Activated CD8-positive, alpha-beta memory T cell treated with anti-CD3 and anti-CD28 coated beads for 48 hours (primary cell): ENCODE data around the gene CCL1.
A peak's percentile ranks its signal among the peaks of the same experiment; 100 is the strongest.

Experiments
- DNase-seq, 3 experiments: peaks; one replicate each; pipeline ENCODE4 v3.0.0-alpha.2; 2020; ENCODE audit warnings: low read depth in 2 of 3, low spot score in 2 of 3

Gene CCL1

DNA sequence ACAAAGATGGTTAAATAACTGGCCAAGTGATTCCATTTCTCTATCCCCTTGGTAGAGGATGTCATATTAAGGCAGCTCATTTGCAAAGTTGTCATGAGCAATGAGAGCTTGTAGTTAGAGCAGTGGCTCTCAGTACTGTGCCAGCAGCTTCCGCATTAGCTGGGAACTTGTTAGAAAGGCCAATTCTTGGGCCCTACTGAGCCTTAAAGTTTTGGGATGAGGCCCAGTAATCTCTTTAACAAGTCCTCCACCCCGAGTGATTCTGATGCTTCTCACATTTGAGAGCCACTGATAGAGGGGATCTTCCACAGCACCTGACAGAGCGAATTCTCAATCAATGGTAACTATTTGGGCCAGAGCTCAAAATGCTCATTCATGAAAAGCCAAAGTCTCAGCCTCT, 20.2 kb upstream of the CCL1 start:
- no peak for DNase-seq

DNA sequence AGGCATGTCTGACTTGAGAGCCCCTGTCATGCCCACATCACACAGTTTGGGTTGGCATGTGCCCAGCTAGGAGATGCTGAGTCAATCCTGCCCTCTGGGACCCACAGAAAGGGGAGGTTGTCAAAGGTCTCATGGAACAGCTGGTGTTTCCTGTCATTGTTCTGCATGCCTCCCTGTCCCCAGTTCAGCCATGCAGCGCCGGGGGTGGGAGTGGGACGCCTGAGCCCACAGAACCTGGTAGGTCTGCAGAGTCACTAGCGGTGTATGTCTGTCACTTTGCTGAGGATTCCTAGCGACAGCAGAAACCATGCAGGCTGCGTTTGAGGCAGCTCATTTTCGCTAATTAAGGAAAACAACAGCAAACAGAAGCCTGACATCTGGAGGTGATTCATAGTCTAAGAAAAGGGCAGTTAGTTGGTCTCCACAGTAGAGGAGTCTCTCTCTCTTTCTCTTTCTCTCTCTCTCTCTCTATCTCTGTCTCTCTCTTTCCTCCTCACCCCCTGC, 19.6 kb upstream of the CCL1 start:
- peak in 2 of 3 experiments; percentile 22 to 29 for DNase-seq

DNA sequence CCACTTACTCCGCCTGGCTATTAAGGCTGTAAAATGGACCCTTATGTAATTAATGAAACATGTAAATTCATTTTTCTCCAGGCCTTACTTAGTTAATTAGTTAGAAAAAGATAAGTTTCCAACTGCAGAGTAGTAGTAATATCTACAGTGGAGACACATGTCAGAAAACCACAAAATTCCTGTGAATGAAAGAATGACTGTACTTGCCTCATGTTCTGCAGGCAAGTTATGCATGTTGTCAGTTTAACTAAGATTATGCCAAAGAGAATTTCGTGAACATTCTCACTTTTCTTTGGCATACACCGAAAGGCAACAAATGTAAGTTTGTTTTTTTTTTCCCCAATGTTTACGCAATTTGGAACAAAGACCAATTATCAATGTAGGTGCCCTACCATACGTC, 16.8 kb upstream of the CCL1 start:
- no peak for DNase-seq

DNA sequence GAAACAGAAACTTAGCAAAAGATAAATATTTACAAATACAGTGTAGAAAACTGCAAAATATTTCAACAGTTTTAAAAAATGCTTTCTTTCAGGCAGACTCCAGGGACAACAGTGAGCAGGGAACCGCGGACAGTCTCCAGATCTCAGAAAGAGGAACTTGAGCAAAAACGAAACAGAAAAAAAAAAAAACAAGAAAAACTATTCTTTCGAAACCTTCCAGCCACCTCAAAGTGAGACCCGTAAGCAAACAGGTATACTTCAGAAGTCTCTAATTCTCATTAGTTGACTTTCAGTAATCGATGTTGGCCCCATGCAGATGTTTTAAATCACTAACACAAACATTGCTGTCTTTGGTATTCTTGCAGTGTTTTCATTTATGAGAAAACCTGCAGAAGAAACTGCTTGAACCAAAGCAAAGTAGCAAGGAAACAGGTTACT, 15.7 kb upstream of the CCL1 start:
- DNase-seq, result no peak

DNA sequence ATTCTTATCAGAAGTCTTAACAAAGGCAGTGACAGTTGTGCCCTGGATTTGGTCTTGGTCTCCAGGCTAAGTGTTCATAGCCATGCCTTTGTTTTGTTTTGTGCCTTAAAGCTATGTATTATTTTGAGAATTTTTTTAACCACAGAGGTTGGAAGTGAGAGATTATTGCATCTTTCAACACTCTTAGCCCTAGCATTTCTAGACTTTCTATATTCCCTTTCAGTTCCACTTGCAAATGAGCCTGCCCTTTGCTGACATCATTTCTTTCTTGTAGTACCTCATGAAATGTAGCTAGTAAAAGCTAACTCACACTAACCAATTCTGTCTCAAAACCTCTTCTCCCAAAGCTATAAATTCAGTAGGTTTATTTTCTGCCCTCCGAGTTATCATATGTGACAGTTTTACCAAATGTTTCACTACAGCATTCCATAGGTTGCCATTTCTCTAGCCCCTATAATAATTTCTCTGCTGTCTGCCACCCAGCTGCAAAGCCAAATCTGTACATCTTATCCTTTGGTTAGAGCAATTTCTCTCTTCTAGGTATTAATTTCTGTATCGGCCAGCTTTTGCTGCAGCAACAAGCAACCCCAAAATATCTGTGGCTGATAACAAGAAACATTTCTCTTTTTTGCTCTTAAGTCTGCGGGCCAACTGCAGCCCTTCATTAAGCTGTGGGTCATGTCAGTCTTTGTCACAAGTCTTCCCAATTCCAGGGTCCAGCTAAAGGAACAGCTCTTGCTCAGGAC, 14.2 kb upstream of the CCL1 start:
- no peak for DNase-seq

DNA sequence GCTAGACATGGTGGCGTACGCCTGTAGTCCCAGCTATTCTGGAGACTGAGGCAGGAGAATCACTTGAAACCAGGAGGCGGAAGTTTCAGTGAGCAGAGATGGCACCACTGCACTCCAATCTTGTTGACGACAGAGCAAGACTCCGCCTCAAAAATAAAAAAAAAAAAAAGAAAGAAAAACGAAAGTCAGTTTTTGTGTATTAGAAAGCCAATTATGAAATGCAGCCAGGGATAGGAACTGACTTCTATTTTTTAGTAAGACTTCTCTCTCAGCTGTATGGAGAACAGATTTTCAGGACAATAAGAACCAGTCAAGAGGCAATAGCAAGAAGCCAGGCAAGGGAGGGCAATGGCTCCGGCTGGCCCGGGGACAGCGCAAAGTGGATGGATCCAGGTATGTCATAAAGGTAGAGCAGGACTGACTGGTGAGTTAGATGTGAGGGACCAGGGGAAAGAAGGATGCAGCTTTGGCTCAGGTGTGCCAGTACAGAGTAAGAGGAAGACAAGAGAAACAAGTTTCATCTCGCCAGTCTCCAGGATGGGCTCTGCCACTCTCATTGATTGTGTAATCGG, 12.5 kb upstream of the CCL1 start:
- no peak for DNase-seq

DNA sequence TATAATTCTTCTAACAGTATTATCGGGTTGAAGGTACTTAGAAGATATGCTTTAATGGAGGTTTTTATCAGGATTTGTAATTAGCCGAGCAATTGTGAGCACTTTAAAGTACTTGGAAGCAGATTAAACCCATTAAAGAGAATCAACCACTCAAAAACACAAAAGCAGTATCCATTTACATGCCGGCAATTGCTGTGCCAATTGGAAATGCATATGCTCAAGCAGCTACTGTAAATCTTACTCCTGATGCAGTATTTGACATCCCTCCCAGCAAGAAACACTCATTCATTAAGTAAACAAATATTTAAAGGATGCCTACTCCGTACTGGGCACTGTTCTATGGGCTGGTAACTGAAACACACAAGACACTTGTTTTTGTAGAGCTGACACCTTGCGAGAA, 11.4 kb upstream of the CCL1 start:
- DNase-seq, result no peak

DNA sequence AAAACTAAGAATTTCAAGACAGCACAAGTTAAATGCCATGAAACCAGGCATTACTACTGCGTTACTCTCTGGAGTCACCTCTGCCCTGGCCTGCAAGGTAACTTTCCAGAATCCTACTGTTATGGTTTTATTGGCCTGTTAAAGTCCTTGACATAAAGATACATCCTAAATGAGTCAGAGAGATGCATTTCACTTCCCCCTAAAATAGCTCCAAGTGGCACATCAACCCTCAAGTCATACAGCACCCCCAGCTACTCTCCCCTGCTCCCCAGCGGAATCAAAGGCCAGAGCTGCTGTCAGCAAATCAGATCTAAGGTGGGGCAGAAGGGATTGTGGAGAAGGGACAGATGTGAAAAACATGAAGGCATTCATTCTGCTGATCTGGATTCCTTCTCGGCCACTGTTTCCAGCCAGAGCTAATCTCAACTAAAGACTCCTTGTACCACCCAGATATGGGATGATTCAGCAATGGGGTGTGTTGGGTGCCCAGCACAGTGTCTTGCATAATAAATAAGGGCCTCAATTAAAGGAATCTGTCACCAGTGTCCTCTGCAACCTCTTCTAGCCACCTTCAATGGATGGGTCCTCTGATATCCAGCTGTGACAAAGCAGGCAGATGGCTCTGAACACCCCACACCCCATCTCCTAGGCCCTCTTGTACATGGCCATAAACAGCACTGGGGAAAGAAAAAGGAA, 8.5 kb upstream of the CCL1 start:
- no peak for DNase-seq

DNA sequence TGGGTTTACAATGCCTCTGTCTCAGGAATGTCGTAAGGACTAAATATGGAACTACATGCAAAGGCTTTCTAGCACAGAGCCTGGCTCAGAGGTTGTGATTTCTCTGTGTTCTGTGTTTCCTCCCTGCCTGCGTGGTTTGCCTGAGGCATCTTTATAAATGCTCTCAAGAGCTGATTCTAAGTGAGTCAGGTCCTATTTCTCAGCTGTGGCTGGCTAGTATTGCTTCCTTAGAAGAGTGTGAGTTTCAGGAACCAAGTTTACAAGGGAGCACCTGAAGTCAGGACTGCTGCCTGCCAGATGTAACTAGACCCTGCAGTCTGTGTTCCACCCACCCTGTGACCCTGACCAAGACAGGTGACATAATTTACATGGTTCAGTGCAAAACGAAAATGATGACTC, 8.0 kb upstream of the CCL1 start:
- no peak for DNase-seq

DNA sequence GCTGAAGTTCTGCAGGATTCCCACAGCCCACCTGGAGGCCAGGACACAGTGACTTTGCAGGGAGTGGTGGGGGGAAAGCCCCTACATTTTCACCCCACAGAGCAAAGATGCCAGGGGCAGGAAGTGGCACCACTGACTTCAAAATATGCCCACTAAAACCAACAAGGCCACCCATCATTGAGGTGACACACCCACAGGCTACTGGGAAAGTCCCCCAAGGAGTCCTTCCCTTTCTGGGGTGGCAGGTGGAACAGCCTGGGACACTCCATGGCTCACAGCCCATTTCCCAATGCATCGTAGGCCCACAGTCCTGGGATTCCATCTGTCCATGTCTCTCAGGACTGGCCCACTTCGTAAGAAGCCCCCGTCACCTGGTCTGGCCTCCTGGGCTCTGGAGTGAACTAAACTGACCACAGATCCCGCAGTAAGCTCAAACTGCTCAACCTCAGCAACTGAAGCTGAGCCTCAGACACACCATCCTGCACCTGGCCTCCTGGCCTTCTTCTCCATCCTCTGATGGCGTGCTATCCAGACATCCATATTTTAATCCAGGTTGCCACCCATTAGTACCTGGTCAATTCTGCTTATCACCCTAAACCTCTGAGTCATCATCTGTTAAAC, 7.5 kb upstream of the CCL1 start:
- DNase-seq, result no peak

DNA sequence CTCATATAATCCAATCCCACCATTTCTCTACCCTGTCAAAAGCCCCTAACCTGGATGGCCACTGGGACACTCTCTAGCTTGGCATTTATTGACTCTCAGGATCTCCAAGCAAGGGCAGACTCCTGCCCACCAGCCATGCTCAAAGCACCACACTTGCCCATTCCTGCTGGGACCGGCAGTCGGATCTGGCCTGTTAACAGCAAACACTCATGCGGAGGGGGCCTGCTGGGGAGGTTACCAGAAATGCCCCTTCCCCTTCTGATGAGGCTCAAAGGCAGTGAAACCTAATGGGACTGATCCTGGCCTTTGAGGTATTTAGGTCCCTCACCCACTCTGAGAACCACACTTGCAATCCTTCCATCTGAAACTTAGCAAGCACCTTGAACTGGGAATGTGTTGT, 6.5 kb upstream of the CCL1 start:
- no peak for DNase-seq

DNA sequence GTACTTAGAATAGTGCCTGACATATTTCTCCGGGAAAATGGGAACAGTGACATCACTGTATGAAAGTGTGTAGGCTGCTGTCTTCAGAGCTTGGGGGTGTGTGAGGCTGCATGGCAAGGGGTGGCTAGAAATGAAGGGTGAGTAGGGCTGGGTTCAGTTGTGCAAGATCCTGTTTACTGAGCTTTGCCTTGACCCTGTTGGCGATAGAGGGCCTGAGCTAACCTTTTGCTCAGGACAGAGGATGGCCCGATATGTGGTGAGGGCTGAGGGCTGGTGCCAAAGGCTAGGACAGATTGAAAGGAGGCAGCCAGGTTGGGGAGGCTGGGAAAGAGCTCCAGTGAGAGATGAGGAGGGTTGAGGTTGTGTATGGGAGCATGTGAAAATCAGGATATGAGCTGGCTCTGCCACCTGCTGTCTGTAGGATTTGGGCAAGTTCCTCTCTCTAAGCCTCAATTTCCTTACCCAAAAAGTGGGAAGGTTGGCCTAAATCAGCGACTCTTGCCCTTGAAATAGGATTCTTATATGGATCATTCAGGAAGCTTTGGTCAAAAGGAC, 6.0 kb upstream of the CCL1 start:
- DNase-seq, result no peak

DNA sequence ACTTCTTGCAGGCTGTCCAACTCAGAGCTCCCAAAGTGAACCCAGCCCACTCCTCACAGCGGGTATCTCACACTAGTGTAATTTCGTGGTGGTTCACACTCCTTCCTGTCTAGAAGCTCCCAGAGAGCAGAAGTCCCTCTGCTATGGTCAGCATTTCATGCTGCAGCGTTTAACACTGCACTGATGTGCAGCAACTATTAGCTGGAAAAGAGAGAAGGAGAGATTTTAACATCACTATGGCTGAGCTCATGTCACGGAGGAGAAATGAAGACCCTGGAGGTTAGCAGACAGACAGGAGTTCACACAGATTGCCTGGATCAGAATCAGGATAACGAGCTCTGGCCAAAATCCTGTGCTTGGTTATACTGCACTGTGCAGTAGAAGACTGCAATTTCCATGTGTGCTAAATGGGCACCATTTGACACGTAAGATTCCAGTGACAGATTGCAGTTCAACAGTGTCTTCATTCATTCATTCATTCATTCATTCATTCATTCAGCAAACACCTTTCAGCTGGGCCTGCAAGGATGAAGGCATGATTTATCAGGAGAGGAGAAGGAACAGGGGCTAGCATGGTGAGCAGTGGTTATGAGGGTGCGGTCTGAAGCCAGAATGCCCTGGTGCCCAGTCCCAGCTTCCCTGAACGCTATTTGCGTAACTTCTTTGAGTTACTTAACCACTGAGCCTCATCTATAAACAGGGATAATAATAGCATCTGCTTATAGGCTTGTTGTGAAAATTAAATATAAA, 5.3 kb upstream of the CCL1 start:
- no peak for DNase-seq

DNA sequence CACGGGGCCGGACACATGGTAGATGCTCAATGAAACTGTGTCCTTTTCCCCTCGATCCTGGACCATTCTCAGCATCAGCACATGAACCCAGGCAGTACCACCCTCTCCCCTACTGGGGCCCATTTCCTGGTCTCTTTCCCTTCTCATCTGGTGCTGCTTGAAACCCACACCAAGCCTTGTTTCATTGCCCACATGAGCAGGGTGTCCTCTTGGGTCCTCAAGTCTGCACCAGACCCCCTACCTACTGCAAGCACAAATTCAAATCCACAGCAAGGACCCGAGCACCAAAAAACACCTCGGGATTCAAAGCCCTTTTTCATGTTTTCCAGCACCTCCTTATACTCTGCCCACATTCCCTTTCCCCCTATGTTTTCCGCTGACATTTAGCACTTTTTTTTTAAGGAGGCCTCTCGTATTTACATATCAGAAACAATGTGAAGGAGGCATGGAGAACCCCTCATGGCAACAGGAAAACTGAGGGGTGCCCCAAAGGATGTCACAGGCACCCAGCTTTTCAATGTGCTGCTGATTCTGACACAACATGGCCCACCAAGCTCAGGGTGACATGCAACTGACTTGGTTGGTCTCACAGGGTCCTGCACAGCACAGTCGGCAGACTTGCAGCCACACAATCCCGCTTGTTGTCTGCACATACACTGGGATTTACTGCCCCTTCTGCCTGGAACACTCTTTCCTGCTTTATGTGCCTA, 4.6 kb upstream of the CCL1 start:
- no peak for DNase-seq

DNA sequence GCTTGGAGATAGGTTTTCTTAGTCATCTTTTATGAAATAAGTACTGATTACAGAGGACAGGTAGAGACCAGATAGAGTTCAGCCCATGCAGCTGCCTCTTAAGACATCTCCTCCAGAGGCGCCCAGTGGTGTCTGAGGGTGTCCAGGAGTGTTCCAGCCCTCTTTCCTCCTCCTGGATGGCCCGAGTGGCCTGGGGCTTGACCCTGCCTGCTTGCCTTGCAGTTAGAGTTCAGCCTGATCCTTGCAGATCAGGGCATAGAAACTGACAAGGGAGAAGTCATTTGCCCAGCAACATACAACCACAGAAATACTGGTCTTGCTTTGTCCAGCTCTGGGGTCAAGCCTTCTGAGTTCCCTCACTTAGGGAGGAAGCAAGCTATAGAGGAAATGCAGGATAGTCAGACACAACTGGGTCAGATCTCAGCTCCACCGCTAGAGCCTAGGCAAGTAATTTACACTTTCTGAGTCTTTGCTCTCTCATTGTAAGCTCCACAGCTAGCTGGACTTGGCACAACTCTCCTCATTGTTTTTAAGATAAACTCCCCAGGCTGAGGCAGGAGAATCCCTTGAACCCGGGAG, 3.6 kb upstream of the CCL1 start:
- DNase-seq, result no peak

DNA sequence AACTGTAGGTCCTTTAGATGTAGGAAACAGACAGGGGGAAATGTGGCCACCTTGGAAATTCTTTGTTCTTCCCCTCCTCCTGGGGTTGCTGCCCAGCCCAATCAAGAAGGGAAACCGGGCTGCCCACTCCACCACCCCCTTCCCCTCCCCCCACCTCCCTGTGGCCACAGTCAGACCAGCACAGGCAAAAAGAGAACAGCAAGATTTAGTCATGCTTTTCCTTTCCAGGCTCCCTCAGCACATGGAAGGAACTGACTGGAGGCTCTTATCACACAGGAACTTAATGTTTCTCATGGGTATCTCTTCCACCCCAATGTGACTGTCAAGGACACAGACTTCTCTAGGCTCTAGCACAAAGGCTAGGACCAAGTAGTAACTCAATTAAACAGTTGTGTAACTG, 3.0 kb upstream of the CCL1 start:
- DNase-seq, result no peak

DNA sequence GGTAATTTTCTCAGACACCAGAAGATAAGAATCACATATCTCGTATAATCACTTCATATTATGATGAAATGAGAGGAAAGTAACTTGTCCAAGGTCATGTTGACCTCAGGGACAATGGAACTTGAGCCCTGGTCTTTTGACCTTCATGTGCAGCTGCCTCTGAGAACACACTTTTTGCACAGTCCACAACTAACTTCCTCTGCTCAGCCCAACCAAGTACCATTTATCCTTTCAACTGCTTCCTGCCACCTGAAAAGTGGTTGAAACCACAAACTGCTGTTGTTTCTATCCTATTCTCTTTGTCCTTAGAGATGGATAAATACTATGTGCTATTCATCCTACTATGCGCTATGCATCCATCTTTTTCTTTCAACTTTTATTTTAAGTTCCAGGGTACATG, 2.3 kb upstream of the CCL1 start:
- no peak for DNase-seq

DNA sequence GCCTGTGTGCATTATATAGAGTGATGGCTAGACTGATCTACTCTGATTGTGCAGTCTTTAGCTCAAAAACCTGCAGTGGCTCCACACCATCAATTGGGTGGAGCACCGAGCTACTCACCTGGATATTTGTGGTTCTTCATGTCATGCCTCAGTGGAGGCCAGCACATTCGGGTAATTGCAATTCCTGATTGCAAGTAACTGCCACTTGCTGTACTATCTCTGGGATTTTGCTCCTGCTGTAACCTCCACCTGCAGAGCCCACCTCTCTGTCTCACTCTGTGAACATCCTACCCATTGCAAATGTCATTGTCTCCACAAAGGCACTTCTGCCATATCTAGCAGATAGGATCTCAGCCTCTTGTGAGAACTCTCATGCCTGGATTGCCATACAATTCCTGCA, 1.7 kb upstream of the CCL1 start:
- DNase-seq, result no peak

DNA sequence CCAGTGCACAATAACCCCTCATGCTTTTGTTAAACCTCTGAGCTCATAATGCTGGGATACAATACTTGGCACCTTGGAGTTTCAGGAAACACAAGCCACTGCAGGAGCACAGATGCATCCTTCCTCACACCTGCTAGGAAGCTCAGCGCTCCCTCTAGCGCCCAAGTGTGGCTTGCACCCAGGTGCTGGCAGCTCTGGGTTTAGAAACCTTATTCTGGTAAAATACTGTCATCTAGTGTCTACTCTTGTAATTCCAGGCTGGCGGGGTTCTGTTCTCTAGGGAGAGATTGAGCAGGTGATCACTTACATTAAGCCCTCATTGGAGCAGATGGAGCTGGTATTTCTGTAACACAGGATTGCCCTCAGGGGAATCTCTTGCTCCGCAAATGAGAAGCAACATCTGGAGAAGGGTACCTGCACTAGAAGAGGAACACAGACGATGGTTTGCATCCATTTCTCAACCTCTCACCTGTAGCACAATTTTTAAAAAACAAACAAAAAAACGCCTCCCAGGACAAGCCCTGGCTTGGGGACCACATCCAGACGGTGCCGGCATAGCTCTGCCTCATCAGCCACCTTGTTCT, 1.5 kb downstream of the CCL1 start:
- peak; percentile 44 to 59 (median 44) for DNase-seq
